GM19455 (cell line): ENCODE data around the gene HES4.
"Not testable (repeated sequence)": the region's sequence is repeated elsewhere in the genome, so short reads cannot be mapped to it uniquely, and the experiment has no call there.

Source experiments
- ATAC-seq: cut with Tn5 transposase; IDR thresholded peaks from one replicate; pipeline ENCODE4 v1.9.1; 2021; ENCODE audit not compliant: unreplicated experiment

Gene HES4

GRCh38 chr1:1019122-1019999 lies 19.5 kb upstream of the HES4 start:
- peak; percentile 60 for ATAC-seq

DNA sequence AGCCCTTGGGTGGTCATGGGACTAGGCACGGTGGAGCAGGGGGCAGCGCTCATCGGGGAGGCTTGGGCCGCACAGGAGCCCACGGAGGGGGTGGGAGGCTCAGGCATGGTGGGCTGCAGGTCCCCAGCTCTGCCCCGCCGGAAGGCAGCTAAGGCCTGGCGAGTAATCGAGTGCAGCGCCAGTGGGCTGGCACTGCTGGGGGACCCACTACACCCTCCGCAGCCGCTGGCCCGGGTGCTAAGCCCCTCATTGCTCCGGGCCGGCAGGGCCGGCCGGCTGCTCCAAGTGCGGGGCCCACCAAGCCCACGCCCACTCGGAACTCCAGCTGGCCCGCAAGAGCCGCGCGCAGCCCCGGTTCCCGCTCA lies 18.4 kb upstream of the HES4 start:
- not testable (repeated sequence) for ATAC-seq

DNA sequence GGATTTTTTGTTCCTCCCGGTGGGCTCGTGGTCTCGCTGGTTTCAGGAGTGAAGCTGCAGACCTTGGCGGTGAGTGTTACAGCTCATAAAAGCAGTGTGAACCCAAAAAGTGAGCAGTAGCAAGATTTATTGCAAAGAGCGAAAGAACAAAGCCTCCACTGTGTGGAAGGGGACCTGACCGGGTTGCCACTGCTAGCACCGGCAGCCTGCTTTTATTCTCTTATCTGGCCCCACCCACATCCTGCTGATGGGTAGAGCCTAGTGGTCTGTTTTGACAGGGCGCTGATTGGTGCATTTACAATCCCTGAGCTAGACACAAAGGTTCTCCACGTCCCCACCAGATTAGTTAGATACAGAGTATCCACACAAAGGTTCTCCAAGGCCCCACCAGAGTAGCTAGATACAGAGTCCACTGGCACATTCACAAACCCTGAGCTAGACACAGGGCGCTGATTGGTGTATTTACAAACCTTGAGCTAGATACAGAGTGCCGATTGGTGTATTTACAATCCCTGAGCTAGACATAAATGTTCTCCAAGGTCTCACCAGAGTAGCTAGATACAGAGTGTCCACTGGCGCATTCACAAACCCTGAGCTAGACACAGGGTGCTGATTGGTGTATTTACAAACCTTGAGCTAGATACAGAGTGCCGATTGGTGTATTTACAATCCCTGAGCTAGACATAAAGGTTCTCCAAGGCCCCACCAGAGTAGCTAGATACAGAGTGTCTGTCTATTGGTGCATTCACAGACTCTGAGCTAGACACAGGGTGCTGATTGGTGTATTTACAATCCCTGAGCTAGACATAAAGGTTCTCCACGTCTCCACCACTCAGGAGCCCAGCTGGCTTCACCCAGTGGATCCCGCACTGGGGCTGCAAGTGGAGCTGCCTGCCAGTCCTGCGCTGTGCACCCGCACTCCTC lies 17.8 kb upstream of the HES4 start:
- ATAC-seq, result not testable (repeated sequence)

GRCh38 chr1:1014799-1015681 lies 15.1 kb upstream of the HES4 start:
- no peak for ATAC-seq

GRCh38 chr1:1013922-1014648 lies 14.2 kb upstream of the HES4 start:
- ATAC-seq, result no peak

GRCh38 chr1:1013105-1013921 lies 13.4 kb upstream of the HES4 start, which contains the start of gene ISG15:
TSS of gene ISG15 (plus strand) at chr1:1013497. CDS start at chr1:1013574, 77 bp downstream.
- peak; percentile 84 for ATAC-seq

- ATAC-seq, result not testable (repeated sequence)
Measured at GRCh38 chr1:1012736-1013104, 12.8 kb upstream of the HES4 start.

DNA sequence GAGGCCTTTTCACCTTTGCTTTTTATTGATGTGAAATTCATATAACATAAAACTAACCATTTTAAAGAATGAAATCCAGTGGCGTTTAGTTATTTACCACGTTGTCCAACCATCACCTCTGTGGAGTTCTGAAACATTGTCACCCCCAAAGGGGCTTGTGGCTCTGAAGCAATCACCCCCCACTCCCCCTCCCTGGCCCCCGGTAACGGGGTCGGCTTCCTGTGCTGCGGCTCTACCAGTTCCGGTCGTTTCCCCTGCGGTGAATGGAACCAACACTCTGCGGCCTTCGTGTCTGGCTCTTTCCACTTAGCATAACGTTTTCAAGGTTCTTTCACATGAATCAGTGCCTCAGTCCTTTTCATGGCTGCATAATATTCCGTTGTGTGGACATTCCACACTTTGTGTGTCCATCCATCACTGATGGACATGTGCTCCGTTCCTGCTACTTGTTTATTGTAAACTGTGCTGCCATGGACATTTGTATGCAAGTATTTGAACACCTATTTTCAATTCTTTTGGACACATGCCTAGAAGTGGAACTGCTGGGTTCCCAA lies 11.6 kb upstream of the HES4 start:
- no peak for ATAC-seq

DNA sequence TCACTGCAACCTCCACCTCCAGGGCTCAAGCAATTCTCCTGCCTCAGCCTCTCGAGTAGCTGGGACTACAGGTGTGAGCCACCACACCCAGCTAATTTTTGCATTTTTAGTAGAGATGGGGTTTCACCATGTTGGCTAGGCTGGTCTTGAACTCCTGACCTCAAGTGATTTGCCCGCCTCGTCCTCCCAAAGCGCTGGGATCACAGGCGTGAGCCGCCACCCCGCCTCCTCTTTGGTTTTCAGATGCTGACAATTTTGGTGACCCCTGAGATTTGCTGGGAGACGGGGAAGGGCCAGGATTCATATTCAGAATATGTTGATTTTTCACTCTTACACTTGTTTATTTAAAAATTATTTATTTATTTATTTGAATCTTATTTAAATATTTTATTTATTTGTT lies 10.2 kb upstream of the HES4 start:
- not testable (repeated sequence) for ATAC-seq

DNA sequence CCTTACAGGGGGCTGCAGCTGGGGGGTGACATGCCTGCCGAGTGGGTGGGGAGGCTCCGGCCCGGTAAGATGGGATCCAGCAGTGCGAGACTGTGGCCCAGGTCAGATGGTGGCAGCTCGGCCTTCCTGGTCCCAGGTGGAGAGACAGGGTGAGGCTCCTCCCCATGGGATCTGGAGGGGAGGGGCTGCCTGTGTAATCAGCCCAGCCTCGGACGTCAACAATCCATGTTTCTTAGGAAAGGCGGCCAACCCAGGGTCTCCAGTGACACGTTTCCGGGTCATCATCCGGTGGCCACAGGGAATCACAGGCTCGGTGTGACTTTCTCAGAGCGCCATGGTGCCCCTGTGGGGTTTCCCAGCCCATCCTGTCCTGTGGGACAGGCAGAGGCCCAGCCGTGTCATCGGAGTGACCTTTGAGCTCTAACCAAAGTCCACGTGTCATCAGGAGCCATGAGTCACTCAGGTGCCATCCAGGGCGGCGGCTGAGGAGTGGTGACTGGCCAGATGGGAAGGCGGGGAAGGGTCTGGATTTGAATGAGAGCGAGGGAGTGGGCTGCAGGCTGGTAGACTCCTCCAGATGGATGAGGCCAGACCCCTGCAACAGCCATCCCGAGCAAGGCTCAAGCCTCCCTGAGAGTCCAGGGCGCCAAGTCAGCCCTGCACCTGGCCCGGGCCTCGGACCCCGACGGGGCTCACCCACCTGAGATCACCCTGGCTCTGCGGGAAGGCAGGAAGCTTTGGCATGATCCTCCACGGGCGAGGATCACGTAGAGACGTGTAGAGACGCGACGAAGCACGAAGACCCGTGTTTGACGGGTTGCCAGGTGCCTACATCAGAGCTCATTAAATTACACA lies 6.6 kb upstream of the HES4 start:
- no peak for ATAC-seq

- ATAC-seq, result no peak
Measured at GRCh38 chr1:1005774-1006304, 5.9 kb upstream of the HES4 start.

GRCh38 chr1:1004780-1005697 lies 5.1 kb upstream of the HES4 start:
- ATAC-seq, result no peak

DNA sequence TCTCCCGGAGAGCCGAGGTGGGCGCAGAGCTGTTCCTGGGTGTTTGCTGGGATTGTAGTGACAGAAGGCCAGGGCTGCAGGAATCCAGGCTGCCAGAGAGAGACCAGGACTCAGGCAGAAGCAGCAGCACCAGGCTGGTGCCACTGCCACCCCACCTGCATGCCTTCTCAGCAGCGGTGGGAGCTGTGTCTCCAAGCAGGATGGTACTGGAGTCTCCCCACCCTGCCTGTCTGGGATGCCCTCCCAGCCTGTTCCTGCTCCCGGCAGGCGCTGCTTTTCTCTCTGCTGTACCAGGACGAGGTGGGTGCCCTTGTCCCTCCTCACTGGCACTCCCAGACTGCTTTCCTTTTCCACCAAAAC lies 4.5 kb upstream of the HES4 start:
- ATAC-seq, result no peak

- ATAC-seq, result no peak
Measured at GRCh38 chr1:1003618-1004419, 3.9 kb upstream of the HES4 start.

- ATAC-seq, result no peak
Measured at GRCh38 chr1:1001057-1001783, 1.3 kb upstream of the HES4 start.
